Liver (tissue), 9 donors: ENCODE results near the gene CNKSR1. TPM values are rescaled to one million over a fixed set of nuclear protein-coding genes. Genes with fewer than 3 reads are reported as not detected.

Experiments used
- DNase-seq: peaks from one replicate; pipeline ENCODE4 v3.0.0-alpha.2; 2017; ENCODE audit warnings: low spot score
- H3K27ac ChIP-seq, 2 donors: one replicate each; pipeline ENCODE4 v1.7.0; 2013; ENCODE audit warnings: inconsistent platforms in 2 of 2, low read length in 2 of 2, control low read depth in 1 of 2, low read depth in 1 of 2, mild to moderate bottlenecking in 1 of 2
- H3K27me3 ChIP-seq, 4 donors: one replicate each; pipeline versions ENCODE4 v1.6.1 to v1.7.0; 2013; ENCODE audit warnings: low read length in 3 of 4, inconsistent platforms in 1 of 4, mild to moderate bottlenecking in 1 of 4, moderate library complexity in 1 of 4; ENCODE audit not compliant: control insufficient read depth in 4 of 4, insufficient read depth in 4 of 4
- H3K36me3 ChIP-seq, 4 donors: one replicate each; pipeline versions ENCODE4 v1.6.1 to v1.7.0; 2013; ENCODE audit warnings: low read length in 3 of 4, mild to moderate bottlenecking in 3 of 4, low read depth in 1 of 4, moderate library complexity in 1 of 4; ENCODE audit not compliant: control insufficient read depth in 4 of 4, insufficient read depth in 3 of 4
- H3K4me1 ChIP-seq, 4 donors: one replicate each; pipeline versions ENCODE4 v1.6.1 to v1.7.0; 2013; ENCODE audit warnings: low read length in 3 of 4, mild to moderate bottlenecking in 3 of 4, moderate library complexity in 1 of 4; ENCODE audit not compliant: control insufficient read depth in 4 of 4, insufficient read depth in 4 of 4
- H3K4me3 ChIP-seq, 3 donors: one replicate each; pipeline versions ENCODE4 v1.6.1 to v1.7.0; 2013; ENCODE audit warnings: low read length in 3 of 3, control low read depth in 1 of 3, low read depth in 1 of 3, mild to moderate bottlenecking in 1 of 3
- H3K9ac ChIP-seq, 2 donors: one replicate each; pipeline ENCODE4 v1.7.0; 2013; ENCODE audit warnings: low read length in 2 of 2, mild to moderate bottlenecking in 2 of 2, moderate library complexity in 2 of 2, control low read depth in 1 of 2, low read depth in 1 of 2
- H3K9me3 ChIP-seq, 4 donors: one replicate each; pipeline versions ENCODE4 v1.6.1 to v1.7.0; 2013; ENCODE audit warnings: low read length in 3 of 4; ENCODE audit not compliant: control insufficient read depth in 4 of 4
- EGR1 ChIP-seq, 2 donors: IDR thresholded peaks; 2 replicates each; pipeline ENCODE4 v1.6.1; 2016 to 2018; ENCODE audit warnings: antibody characterized with exemption in 2 of 2, low read depth in 2 of 2
- FOXA1 ChIP-seq: IDR thresholded peaks from 2 replicates; pipeline ENCODE4 v1.6.1; 2016; ENCODE audit warnings: antibody characterized with exemption
- FOXA2 ChIP-seq: IDR thresholded peaks from 2 replicates; pipeline ENCODE4 v1.6.1; 2016; ENCODE audit warnings: antibody characterized with exemption
- GABPA ChIP-seq, 2 donors: IDR thresholded peaks in 1 of 2; conservative IDR thresholded peaks in 1 of 2; 2 replicates each; pipeline ENCODE4 v1.6.1; 2016; ENCODE audit warnings: antibody characterized with exemption in 2 of 2, mild to moderate bottlenecking in 1 of 2, moderate library complexity in 1 of 2
- HNF4A ChIP-seq, 2 donors: conservative IDR thresholded peaks; 2 replicates each; pipeline ENCODE4 v1.6.1; 2016; ENCODE audit warnings: antibody characterized with exemption in 2 of 2, mild to moderate bottlenecking in 2 of 2
- HNF4G ChIP-seq: IDR thresholded peaks from 2 replicates; pipeline ENCODE4 v1.6.1; 2016; ENCODE audit warnings: antibody characterized with exemption
- JUND ChIP-seq, 2 donors: IDR thresholded peaks; 2 replicates each; pipeline ENCODE4 v1.6.1; 2016; ENCODE audit warnings: antibody characterized with exemption in 2 of 2
- NR2F2 ChIP-seq: IDR thresholded peaks from 2 replicates; pipeline ENCODE4 v1.6.1; 2016; ENCODE audit warnings: antibody characterized with exemption
- RAD21 ChIP-seq, 2 donors: IDR thresholded peaks; 2 replicates each; pipeline ENCODE4 v1.6.1; 2016; ENCODE audit warnings: antibody characterized with exemption in 2 of 2, mild to moderate bottlenecking in 2 of 2
- RXRA ChIP-seq, 2 donors: IDR thresholded peaks; 2 replicates each; pipeline ENCODE4 v1.6.1; 2017 to 2018; ENCODE audit warnings: antibody characterized with exemption in 2 of 2, mild to moderate bottlenecking in 1 of 2
- SP1 ChIP-seq: IDR thresholded peaks from 2 replicates; pipeline ENCODE4 v1.6.1; 2018; ENCODE audit warnings: antibody characterized with exemption, mild to moderate bottlenecking
- TAF1 ChIP-seq: conservative IDR thresholded peaks from 2 replicates; pipeline ENCODE4 v1.6.1; 2016; ENCODE audit warnings: antibody characterized with exemption, mild to moderate bottlenecking
- YY1 ChIP-seq: IDR thresholded peaks from 2 replicates; pipeline ENCODE4 v1.6.1; 2016; ENCODE audit warnings: antibody characterized with exemption, mild to moderate bottlenecking
- WGBS: extraction: QIAGEN DNeasy Blood & Tissue Kit; methylation state at CpG from one replicate; pipeline ENCODE4 v1.1.7; 2013; 5-methylcytosine and 5-hydroxymethylcytosine counted together
- polyA plus RNA-seq, 2 donors: library from polyadenylated mRNA; stranded (reverse) in 1 of 2; unstranded in 1 of 2; fragments of 200-250 nt in 1 of 2; fragments of >200 nt in 1 of 2; fragmentation: Nextera tagmentation in 1 of 2; extraction: Ambion mirVana in 1 of 2; gene quantifications; one replicate each; pipeline versions ENCODE4 v1.2.1 to v1.2.3, GENCODE V29; 2013 to 2015
- total RNA-seq, 2 donors: library from RNA; depleted of rRNA; stranded (reverse); fragments of >200 nt; gene quantifications; one replicate each; pipeline ENCODE4 v1.2.3, GENCODE V29; 2014
- TF ChIP-seq, protein P1 (sequence below): IDR thresholded peaks from 2 replicates; pipeline ENCODE4 v1.6.1; 2016; ENCODE audit warnings: antibody characterized with exemption
- TF ChIP-seq, protein P2 (sequence below): fragments of 150-350 bp; IDR thresholded peaks from 2 replicates; pipeline ENCODE4 v1.5.1; 2017; ENCODE audit warnings: improper control_type of control experiment, low read depth, low read length; ENCODE audit not compliant: missing input control
- TF ChIP-seq, protein P3 (sequence below): IDR thresholded peaks from 2 replicates; pipeline ENCODE4 v1.6.1; 2016; ENCODE audit warnings: antibody characterized with exemption
- TF ChIP-seq, protein P4 (sequence below): IDR thresholded peaks from 2 replicates; pipeline ENCODE4 v1.6.1; 2016; ENCODE audit warnings: antibody characterized with exemption
- donor health status: healthy.
- donor health status: healthy.
- donor health status: healthy.
- donor health status: healthy.
- donor health status: healthy.

Gene CNKSR1
- total and polyA plus RNA-seq, 4 donors: 0.48 to 2.2 (median 0.87) TPM

DNA sequence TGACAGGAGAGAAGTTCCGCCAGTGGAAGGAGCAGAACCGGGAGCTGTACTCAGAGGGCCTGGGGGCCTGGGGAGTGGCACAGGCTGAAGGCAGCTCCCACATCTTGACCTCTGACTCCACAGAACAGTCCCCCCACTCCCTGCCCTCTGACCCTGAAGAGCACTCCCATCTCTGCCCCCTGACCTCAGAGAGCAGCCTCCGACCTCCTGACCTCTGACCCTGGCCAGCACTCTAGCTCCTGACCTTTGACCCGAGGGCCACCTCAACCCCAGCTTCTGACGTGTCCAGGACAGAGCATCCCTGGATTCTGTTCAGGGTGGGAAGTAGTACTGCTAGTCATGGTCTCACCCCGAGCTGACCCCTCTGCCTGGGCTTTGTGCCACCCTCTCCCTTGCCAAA lies 12.0 kb downstream of the CNKSR1 start:
- H3K9me3 ChIP-seq: no peaks in the 10 kb centered on the region
- no peaks in the 10 kb centered on the region for H3K36me3 ChIP-seq
- 77% methylated on average over 6 of the region's 6 CpGs for WGBS
- no peaks in the 10 kb centered on the region for H3K4me1 ChIP-seq
- H3K27ac ChIP-seq: no peak overlapping the region
- H3K27me3 ChIP-seq: no peaks in the 10 kb centered on the region
- no peak overlapping the region for H3K9ac ChIP-seq
- no peak overlapping the region for H3K4me3 ChIP-seq
- DNase-seq: no peak
- TF ChIP-seq NR2F2 (peak; percentile 53), RAD21 (IDR thresholded peaks at IDR 0.05) (no peak)

DNA sequence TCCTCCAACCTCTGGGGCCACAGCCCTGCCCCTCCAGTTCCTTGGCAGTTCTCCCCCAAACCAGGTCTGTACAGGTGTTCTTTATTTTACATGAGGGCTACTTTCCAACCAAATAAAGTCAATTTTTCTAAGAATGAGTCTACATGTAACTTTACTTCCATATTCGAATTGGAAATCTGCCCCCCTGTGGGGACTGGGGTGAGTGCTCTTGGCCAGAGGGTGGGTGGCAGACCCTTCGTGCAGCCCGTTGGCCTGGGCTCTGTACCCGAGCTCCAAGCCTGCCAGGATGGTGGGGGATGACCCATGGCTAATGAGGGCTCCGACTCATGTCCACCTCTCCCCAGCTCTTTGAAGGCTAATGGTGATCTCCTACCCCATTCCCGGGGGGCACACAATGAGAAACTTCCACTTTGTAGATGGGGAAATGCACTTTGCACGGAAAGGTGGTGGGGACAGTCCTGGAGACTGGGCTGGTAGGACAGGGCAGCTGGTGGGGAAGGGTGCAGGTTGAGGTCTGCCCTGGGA lies 12.5 kb downstream of the CNKSR1 start:
- H3K4me3 ChIP-seq: no peak overlapping the region
- no peaks in the 10 kb centered on the region for H3K36me3 ChIP-seq
- WGBS: 92% methylated on average over 7 of the region's 7 CpGs
- H3K9me3 ChIP-seq: no peaks in the 10 kb centered on the region
- TF ChIP-seq, protein P1, sequence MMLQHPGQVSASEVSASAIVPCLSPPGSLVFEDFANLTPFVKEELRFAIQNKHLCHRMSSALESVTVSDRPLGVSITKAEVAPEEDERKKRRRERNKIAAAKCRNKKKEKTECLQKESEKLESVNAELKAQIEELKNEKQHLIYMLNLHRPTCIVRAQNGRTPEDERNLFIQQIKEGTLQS: no peak
- TF ChIP-seq RAD21 (IDR thresholded peaks at IDR 0.05): no peak
- TF ChIP-seq RXRA (IDR thresholded peaks at IDR 0.05): no peak
- H3K27me3 ChIP-seq: no peaks in the 10 kb centered on the region
- no peak overlapping the region for H3K27ac ChIP-seq
- no peak overlapping the region for H3K9ac ChIP-seq
- no peak for DNase-seq
- no peaks in the 10 kb centered on the region for H3K4me1 ChIP-seq

DNA sequence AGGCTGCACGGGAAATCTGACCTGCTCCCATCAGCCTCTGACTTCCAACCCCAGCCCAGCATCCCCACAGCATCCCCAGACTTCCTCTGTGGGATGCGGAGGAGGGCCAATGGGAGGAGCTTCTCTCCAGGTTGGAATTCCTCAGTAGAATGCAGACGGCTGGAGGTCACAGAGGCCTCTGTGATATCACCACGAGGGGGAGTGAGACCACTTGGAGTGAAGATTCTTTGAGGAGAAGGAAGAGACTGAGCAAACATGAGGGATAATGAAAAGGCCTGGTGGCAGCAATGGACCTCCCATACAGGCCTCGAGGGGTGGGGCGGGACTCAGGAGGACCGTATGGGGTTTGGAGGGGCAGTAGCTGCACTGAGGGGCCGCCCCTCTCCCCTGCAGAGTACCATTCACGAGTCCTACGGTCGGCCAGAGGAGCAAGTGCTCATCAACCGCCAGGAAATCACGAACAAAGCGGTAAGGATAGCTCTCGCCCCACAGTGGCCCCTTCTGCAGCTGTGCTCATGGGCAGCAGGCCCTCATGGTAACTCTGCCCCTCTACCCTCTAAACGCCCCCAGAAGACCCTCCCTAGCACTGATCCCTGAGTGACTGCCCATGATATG lies 13.2 kb downstream of the CNKSR1 start, which contains the start of gene CATSPER4:
TSS of gene CATSPER4 (plus strand) at position 230 of the 615 bp plus-strand sequence. CDS start at position 256, 26 bp downstream.
- WGBS: 71% methylated on average over 16 of the region's 16 CpGs
- no peak within 1 kb of the TSS for H3K27ac ChIP-seq
- H3K9ac ChIP-seq: no peak within 1 kb of the TSS
- no peak for DNase-seq
- TF ChIP-seq JUND (IDR thresholded peaks at IDR 0.05) (no peak), RAD21 (IDR thresholded peaks at IDR 0.05) (peak in 1 of 2 donors; percentile 36)
- H3K36me3 ChIP-seq: no peaks in the 10 kb centered on the region
- H3K4me3 ChIP-seq: no peak within 1 kb of the TSS
- H3K4me1 ChIP-seq: no peaks in the 10 kb centered on the region
- H3K27me3 ChIP-seq: no peaks in the 10 kb centered on the region
- H3K9me3 ChIP-seq: no peaks in the 10 kb centered on the region

DNA sequence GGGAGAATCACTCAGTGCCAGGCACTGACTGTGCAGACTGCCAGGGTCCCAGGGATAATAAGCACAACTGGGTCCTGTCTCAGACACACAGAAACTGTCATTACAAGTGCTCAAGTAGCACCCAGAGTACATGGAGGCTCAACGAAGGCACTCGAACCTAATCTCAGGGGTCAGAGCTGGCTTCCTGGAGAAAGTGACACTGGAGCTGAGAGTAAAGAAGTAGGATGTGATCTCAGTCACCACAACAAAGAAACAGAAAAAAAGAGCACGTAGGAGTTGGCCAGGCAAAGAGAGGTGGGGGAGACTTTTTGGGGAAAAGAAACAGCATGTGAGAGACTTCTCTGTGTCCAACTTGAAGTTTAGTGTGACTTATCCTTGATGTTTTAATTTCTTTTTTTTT lies 14.4 kb downstream of the CNKSR1 start:
- WGBS: 69% methylated on average over 3 of the region's 3 CpGs
- Histone ChIP-seq H3K27me3 (no peaks in the 10 kb centered on the region), H3K9ac (no peak overlapping the region), H3K4me1 (no peaks in the 10 kb centered on the region), H3K9me3 (no peaks in the 10 kb centered on the region), H3K36me3 (no peaks in the 10 kb centered on the region), H3K4me3 (no peak overlapping the region), H3K27ac (no peak overlapping the region)
- no peak for DNase-seq
- TF ChIP-seq, protein P2, sequence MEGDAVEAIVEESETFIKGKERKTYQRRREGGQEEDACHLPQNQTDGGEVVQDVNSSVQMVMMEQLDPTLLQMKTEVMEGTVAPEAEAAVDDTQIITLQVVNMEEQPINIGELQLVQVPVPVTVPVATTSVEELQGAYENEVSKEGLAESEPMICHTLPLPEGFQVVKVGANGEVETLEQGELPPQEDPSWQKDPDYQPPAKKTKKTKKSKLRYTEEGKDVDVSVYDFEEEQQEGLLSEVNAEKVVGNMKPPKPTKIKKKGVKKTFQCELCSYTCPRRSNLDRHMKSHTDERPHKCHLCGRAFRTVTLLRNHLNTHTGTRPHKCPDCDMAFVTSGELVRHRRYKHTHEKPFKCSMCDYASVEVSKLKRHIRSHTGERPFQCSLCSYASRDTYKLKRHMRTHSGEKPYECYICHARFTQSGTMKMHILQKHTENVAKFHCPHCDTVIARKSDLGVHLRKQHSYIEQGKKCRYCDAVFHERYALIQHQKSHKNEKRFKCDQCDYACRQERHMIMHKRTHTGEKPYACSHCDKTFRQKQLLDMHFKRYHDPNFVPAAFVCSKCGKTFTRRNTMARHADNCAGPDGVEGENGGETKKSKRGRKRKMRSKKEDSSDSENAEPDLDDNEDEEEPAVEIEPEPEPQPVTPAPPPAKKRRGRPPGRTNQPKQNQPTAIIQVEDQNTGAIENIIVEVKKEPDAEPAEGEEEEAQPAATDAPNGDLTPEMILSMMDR: no peak
- TF ChIP-seq FOXA1 (no peak), NR2F2 (no peak), EGR1 (IDR thresholded peaks at IDR 0.05; ENCODE audit: low read depth in 2 of 2) (no peak), HNF4A (conservative IDR thresholded peaks at IDR 0.05) (no peak), RXRA (IDR thresholded peaks at IDR 0.05) (no peak), RAD21 (IDR thresholded peaks at IDR 0.05) (no peak), FOXA2 (no peak), YY1 (no peak), HNF4G (no peak), GABPA (IDR thresholded peaks at IDR 0.05 in 1 of 2, conservative IDR thresholded peaks at IDR 0.05 in 1 of 2) (no peak), SP1 (no peak), TAF1 (no peak)
- TF ChIP-seq, protein P3, sequence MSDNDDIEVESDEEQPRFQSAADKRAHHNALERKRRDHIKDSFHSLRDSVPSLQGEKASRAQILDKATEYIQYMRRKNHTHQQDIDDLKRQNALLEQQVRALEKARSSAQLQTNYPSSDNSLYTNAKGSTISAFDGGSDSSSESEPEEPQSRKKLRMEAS: no peak
- TF ChIP-seq, protein P1: no peak
- TF ChIP-seq, protein P4, sequence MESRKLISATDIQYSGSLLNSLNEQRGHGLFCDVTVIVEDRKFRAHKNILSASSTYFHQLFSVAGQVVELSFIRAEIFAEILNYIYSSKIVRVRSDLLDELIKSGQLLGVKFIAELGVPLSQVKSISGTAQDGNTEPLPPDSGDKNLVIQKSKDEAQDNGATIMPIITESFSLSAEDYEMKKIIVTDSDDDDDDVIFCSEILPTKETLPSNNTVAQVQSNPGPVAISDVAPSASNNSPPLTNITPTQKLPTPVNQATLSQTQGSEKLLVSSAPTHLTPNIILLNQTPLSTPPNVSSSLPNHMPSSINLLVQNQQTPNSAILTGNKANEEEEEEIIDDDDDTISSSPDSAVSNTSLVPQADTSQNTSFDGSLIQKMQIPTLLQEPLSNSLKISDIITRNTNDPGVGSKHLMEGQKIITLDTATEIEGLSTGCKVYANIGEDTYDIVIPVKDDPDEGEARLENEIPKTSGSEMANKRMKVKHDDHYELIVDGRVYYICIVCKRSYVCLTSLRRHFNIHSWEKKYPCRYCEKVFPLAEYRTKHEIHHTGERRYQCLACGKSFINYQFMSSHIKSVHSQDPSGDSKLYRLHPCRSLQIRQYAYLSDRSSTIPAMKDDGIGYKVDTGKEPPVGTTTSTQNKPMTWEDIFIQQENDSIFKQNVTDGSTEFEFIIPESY: no peak
